Activated CD8-positive, alpha-beta memory T cell treated with anti-CD3 and anti-CD28 coated beads, Interleukin-2, amount 50 U/mL, for 4 hours (primary cell): Measurements from ENCODE around the gene FAM120A.

Experiments used
- DNase-seq: peaks from one replicate; pipeline ENCODE4 v3.0.0-alpha.2; 2020

The FAM120A gene

GRCh38 chr9:93598647-93599241 is 147.3 kb downstream of the FAM120A start:
- DNase-seq: no peak

DNA sequence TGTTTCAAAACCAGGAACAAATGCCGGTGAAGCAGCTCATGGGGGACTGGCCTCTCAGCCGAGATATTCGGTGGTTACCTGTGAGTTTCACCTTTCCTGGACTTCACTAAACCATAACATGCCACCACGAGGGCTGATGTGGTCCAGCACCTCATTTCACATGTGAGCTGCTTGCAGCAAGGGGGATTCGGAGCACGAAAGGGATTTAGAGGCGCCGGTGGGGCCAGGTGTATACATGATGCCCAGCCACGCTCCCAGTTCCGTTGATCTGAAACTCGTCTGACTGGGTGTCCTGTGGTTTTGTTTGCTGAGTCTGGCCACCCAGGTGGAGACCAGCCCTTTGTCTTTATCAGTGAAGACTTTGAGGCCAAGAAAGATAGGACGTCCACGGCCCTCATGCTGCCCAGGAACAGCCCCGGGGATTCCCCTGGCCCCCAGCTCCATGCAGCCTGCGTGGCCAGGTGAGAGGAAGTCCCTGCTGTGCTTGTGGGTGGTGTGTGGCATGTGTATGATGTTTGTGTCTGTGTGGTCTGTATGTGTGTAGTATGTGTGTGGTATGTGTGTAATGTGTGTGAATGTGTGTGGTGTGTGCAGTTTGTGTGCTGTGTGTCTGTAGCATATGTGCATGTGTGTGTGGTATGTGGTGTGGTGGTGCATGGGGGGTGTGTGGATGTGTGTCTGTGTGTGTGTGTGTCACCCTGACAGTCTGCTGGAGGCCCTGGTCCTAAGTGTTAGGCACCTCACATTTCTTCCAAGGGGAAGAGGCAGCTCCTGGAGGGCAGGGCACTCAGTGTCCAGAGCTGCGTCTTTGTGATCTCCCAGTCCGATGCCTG is 148.3 kb downstream of the FAM120A start:
- no peak for DNase-seq

- no peak for DNase-seq
Measured at GRCh38 chr9:93600504-93600903, 149.0 kb downstream of the FAM120A start.

GRCh38 chr9:93601063-93601462 is 149.6 kb downstream of the FAM120A start:
- DNase-seq: no peak

- DNase-seq: no peak
Measured at GRCh38 chr9:93601666-93602065, 150.2 kb downstream of the FAM120A start.

- no peak for DNase-seq
Measured at GRCh38 chr9:93603011-93603410, 151.5 kb downstream of the FAM120A start.

DNA sequence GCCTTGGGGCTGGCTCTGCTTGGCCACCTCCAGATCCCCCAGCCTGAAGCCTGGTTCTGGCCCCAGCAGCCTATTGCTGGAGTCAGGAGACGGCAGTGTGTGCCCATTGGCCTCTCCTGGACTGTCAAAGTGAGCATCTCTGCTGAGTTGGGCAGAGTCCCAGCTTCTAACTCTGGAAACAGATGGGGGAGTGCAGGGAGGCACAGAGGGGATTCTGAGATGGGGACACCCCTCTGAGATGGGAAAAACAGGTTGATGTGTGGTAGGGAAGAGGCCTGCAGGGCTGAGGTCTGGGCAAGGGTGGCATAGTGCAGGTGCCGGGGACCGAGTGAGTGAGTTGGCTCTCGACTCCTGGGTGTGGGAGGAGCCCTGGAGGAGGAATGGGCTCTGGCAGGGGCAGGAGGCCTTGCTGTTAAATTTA is 152.4 kb downstream of the FAM120A start:
- no peak for DNase-seq

- no peak for DNase-seq
Measured at GRCh38 chr9:93606187-93606586, 154.7 kb downstream of the FAM120A start.

- no peak for DNase-seq
Measured at GRCh38 chr9:93610206-93610605, 158.7 kb downstream of the FAM120A start.

- DNase-seq: no peak
Measured at GRCh38 chr9:93612052-93612795, 160.7 kb downstream of the FAM120A start.

DNA sequence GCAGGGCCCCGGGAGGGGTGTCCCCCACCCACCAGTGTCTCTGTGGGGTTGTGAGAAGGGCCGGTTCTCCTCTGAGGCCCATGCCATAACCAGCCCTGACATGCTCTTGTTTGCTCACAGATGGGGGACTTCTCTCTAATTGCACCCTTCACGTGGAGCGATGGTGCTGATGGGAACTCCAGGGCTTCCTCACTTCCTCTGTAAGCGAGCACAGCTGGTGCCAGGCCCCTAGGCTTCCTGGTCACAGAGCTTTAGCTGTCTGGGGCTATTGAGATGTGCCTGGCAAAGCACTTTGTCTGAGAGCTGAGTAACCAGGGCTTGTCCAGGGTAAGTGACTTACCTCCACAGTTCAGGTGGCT is 161.3 kb downstream of the FAM120A start:
- DNase-seq: no peak

- DNase-seq: no peak
Measured at GRCh38 chr9:93613174-93613573, 161.7 kb downstream of the FAM120A start.

DNA sequence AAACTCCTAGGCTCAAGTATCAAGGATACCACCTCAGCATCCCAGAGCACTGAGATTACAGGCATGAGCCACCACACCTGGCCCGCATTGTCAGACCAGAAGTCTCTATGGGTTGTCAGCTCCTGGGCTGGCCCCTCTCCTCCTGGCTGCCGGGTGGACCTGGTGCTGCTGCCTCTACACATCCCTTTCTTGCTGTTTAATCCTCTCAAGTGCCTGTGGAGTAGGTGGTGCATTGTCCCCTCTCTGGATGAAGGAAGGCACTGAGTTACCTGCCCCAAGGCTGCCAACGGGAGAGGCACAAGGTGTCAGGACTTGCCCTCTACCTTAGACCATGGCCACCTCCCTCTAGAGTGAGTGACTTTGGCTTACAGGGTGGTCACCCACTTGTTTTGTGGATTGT is 162.3 kb downstream of the FAM120A start:
- no peak for DNase-seq

- no peak for DNase-seq
Measured at GRCh38 chr9:93614830-93615468, 163.5 kb downstream of the FAM120A start.
